ENCODE results near the gene UPF1. TPM values are rescaled to one million over a fixed set of nuclear protein-coding genes. Genes with fewer than 3 reads are reported as not detected.

UPF1 gene
- polyA plus RNA-seq, 1 of the 3 experiments (the other 2 are of a cell fraction): 33.3 TPM

GRCh38 chr19:18789422-18789869, 42.3 kb upstream of the UPF1 start:
- Histone ChIP-seq H3K27ac (ENCODE audit: low read depth in 2 of 2, low read length in 1 of 2) (no peak overlapping the region), H3K4me3 (ENCODE audit: low read depth in 2 of 2, low read length in 1 of 2) (no peak overlapping the region), H3K9me2 (no peaks in the 10 kb centered on the region), H3K9me3 (no peaks in the 10 kb centered on the region), H3K79me2 (ENCODE audit: insufficient read depth) (no peaks in the 10 kb centered on the region), H3K9ac (no peak overlapping the region), H3K4me1 (ENCODE audit: control insufficient read depth in 1 of 2, insufficient read depth in 2 of 2, low read depth in 1 of 2, low read length in 1 of 2) (peaks cover 0 to 20% of the 10 kb centered on the region in 2 experiments; a peak in 1 of 4 replicates), H3K4me2 (no peak overlapping the region; the same call in 1 of the 2 replicates), H2AFZ (ENCODE audit: low read depth) (no peak overlapping the region), H4K20me1 (ENCODE audit: insufficient read depth) (no peaks in the 10 kb centered on the region), H3K27me3 (ENCODE audit: insufficient read depth) (peaks cover 62% of the 10 kb centered on the region), H3K36me3 (replicated peaks in 1 of 2; ENCODE audit: control insufficient read depth in 1 of 2, insufficient read depth in 2 of 2, low read length in 1 of 2) (no peaks in the 10 kb centered on the region), H3F3A (replicated peaks; ENCODE audit: insufficient read depth) (peaks cover 12% of the 10 kb centered on the region)
- ChIA-PET POLR2A (no interaction called here), CTCF (interaction anchor here (1.3 to 2.5 kb wide), 3 partner anchors 25 to 200 kb away, joined by 3 to 7 read pairs (median 4); no protein-coding TSS in a partner anchor)
- TF ChIP-seq EZH2phosphoT487 (IDR thresholded peaks at IDR 0.05; ENCODE audit: borderline replicate concordance, low read depth): peak; percentile 72; the same call in 1 of the 2 replicates
- no peak for TF ChIP-seq USF1 (IDR thresholded peaks at IDR 0.05; ENCODE audit: borderline replicate concordance, low read depth)
- no peak for DNase-seq
- 16% methylated on average over 12 of the region's 38 CpGs for WGBS (ENCODE audit: low lambda C conversion rate)

- CTCF ChIA-PET: interaction anchor here (1.3 to 1.6 kb wide), 3 partner anchors 21 to 57 kb away, joined by 3 to 5 read pairs (median 4); no protein-coding TSS in a partner anchor
- H3K27me3 ChIP-seq (ENCODE audit: insufficient read depth): peaks cover 62% of the 10 kb centered on the region
- no peak overlapping the region for H3K9ac ChIP-seq
- H3K79me2 ChIP-seq (ENCODE audit: insufficient read depth): no peaks in the 10 kb centered on the region
- H3F3A ChIP-seq (replicated peaks; ENCODE audit: insufficient read depth): peaks cover 12% of the 10 kb centered on the region
- H3K9me3 ChIP-seq: no peaks in the 10 kb centered on the region
- no peaks in the 10 kb centered on the region for H3K36me3 ChIP-seq (replicated peaks in 1 of 2; ENCODE audit: control insufficient read depth in 1 of 2, insufficient read depth in 2 of 2, low read length in 1 of 2)
- TF ChIP-seq USF1 (IDR thresholded peaks at IDR 0.05; ENCODE audit: borderline replicate concordance, low read depth) (no peak), TCF12 (IDR thresholded peaks at IDR 0.05) (no peak), GATA2 (CRISPR knock-in tag; IDR thresholded peaks at IDR 0.05) (no peak), REST (IDR thresholded peaks at IDR 0.05; ENCODE audit: low read depth, low read length) (no peak), TAF1 (IDR thresholded peaks at IDR 0.05; ENCODE audit: borderline replicate concordance, low read depth, low read length) (no peak), FOXJ3 (CRISPR knock-in tag; IDR thresholded peaks at IDR 0.05) (no peak), RAD21 (IDR thresholded peaks at IDR 0.05; ENCODE audit: low read length) (no peak), EP300 (IDR thresholded peaks at IDR 0.05; ENCODE audit: borderline replicate concordance in 1 of 2, low read depth in 1 of 2, low read length in 1 of 2) (no peak), GABPA (IDR thresholded peaks at IDR 0.05; ENCODE audit: low read depth) (no peak), SMC3 (IDR thresholded peaks at IDR 0.05; ENCODE audit: low read depth, low read length) (no peak), RCOR1 (IDR thresholded peaks at IDR 0.05; ENCODE audit: low read length) (no peak)
- no peaks in the 10 kb centered on the region for H4K20me1 ChIP-seq (ENCODE audit: insufficient read depth)
- no peak overlapping the region for H3K4me3 ChIP-seq (ENCODE audit: low read depth in 2 of 2, low read length in 1 of 2)
- POLR2A ChIA-PET: no interaction called here
- H2AFZ ChIP-seq (ENCODE audit: low read depth): no peak overlapping the region
- no peak overlapping the region for H3K27ac ChIP-seq (ENCODE audit: low read depth in 2 of 2, low read length in 1 of 2)
- H3K9me2 ChIP-seq: no peaks in the 10 kb centered on the region
- H3K4me2 ChIP-seq: peak overlapping the region; percentile 11; the same call in 1 of the 2 replicates
- WGBS (ENCODE audit: low lambda C conversion rate): 7% methylated on average over 31 of the region's 65 CpGs
- peak; percentile 69 for DNase-seq
- peaks cover 0 to 15% of the 10 kb centered on the region in 2 experiments; a peak in 1 of 4 replicates for H3K4me1 ChIP-seq (ENCODE audit: control insufficient read depth in 1 of 2, insufficient read depth in 2 of 2, low read depth in 1 of 2, low read length in 1 of 2)
These were observed 41.7 kb upstream of the UPF1 start for GRCh38 chr19:18789883-18790565.

All from SK-N-SH (cell line).